Neural cell (in vitro differentiated cells): ENCODE results near the gene USP2.

Experiments used
- CTCF ChIP-seq: fragments of 450-650 bp; IDR thresholded peaks from 2 replicates; pipeline ENCODE4 v1.5.1; 2014; ENCODE audit warnings: antibody characterized with exemption, mild to moderate bottlenecking, moderate library complexity; ENCODE audit not compliant: poor library complexity, severe bottlenecking
- POLR2AphosphoS5 ChIP-seq: IDR thresholded peaks from 2 replicates; pipeline ENCODE4 v1.6.1; 2012
- TAF1 ChIP-seq: IDR thresholded peaks from 2 replicates; pipeline ENCODE4 v1.6.1; 2012; ENCODE audit warnings: low read depth

DNA sequence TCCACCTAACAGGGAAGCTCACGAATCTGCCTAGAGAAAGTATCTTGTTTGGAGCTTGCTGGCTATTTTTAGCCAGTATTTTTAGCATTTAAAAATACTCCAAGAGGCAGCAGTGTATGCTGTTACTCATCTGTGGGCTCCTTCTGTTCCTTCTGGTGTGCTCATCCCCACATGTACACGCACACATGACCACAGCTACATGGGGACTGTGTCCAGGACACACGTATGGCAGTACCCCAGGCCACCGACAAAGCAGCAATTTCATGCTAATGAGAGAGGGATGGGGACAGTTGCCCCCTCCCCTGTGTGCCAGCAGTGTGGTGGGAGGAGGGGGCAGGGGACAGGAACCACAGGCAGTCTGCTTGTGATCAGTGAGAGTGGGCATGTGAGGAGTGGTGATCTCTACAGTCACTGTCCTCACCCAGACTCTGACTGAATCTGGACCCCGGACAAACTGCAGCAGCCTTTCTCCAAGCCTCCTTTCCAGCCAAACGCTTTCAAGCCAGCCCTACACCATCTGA, 16.4 kb downstream of the USP2 start:
- TF ChIP-seq TAF1 (no peak), CTCF (no peak), POLR2AphosphoS5 (no peak)
